Tibial nerve (tissue), 4 donors: ENCODE measurements around the gene FPR3. TPM values are rescaled to one million over a fixed set of nuclear protein-coding genes. Genes with fewer than 3 reads are reported as not detected.

Experiments
- DNase-seq, 2 donors: peaks; one replicate each; pipeline ENCODE4 v3.0.0-alpha.2; 2019; ENCODE audit warnings: low spot score in 2 of 2
- H3K27ac ChIP-seq, 4 donors: fragments of 200-600 bp; sonication (generic) in 3 of 4; one replicate each; pipeline ENCODE4 v1.5.1; 2017 to 2019; ENCODE audit warnings: mild to moderate bottlenecking in 1 of 4
- H3K27me3 ChIP-seq, 2 donors: fragments of 200-600 bp; sonication (generic) in 1 of 2; one replicate each; pipeline versions ENCODE4 v1.5.1 to v1.6.0; 2017 to 2019
- H3K36me3 ChIP-seq, 3 donors: fragments of 200-600 bp; sonication (generic); one replicate each; pipeline ENCODE4 v1.5.1; 2018 to 2019
- H3K4me1 ChIP-seq, 4 donors: fragments of 200-600 bp; sonication (generic) in 3 of 4; one replicate each; pipeline ENCODE4 v1.5.1; 2017 to 2019
- H3K4me3 ChIP-seq, 4 donors: fragments of 200-600 bp; sonication (generic) in 3 of 4; one replicate each; pipeline ENCODE4 v1.5.1; 2017 to 2019; ENCODE audit warnings: mild to moderate bottlenecking in 1 of 4, moderate library complexity in 1 of 4
- H3K9me3 ChIP-seq, 4 donors: fragments of 200-600 bp; sonication (generic) in 3 of 4; one replicate each; pipeline ENCODE4 v1.5.1; 2017 to 2019
- EP300 ChIP-seq, 2 donors: sonication (generic); formaldehyde crosslinking; IDR thresholded peaks; one replicate each; pipeline ENCODE4 v1.6.1; 2017; ENCODE audit warnings: antibody characterized with exemption in 2 of 2, mild to moderate bottlenecking in 1 of 2
- POLR2A ChIP-seq, 2 donors: fragments of 450-650 bp; IDR thresholded peaks; one replicate each; pipeline ENCODE4 v1.6.1; 2017; ENCODE audit warnings: antibody characterized with exemption in 2 of 2, mild to moderate bottlenecking in 2 of 2, moderate library complexity in 2 of 2
- WGBS, 2 donors: methylation state at CpG; one replicate each; pipeline ENCODE4 v1.1.5; 2018; 5-methylcytosine and 5-hydroxymethylcytosine counted together
- total RNA-seq, 4 donors: library from RNA; depleted of rRNA; stranded (reverse); fragments of >200 nt; gene quantifications; one replicate each; pipeline ENCODE4 v1.1.0, GENCODE V29; 2016
- TF ChIP-seq, protein P1 (sequence below), 5 experiments: fragments of 200-600 bp in 3 of 5; fragments of 450-650 bp in 2 of 5; sonication (generic) in 3 of 5; IDR thresholded peaks; one replicate each; pipeline ENCODE4 v1.5.1; 2016 to 2019; ENCODE audit warnings: antibody characterized with exemption in 5 of 5, mild to moderate bottlenecking in 3 of 5, moderate library complexity in 2 of 5

FPR3 gene
- total RNA-seq, 4 donors from 2014 or later, result 2.3 to 11.7 (median 5.1) TPM

DNA sequence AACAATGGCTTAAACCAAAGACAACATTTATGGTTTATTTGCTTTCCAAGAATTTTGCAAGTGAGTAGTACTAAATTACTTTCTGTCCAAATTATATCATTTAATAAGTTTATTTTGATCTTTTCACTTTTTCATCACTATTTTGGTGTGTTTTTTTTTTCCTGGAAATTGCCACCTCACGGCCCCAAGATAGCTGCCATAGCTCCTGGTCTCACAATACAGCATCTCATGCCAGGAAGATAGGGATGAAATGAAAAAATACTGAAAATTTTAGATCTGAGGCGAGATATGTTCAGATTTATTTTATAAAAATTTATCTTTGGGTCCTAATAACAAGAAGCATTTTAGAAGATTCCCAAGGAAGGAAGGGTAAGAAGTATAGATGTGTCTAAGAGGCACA lies 6.9 kb upstream of the FPR3 start:
- TF ChIP-seq POLR2A (IDR thresholded peaks at IDR 0.05), result no peak
- TF ChIP-seq, protein P1, sequence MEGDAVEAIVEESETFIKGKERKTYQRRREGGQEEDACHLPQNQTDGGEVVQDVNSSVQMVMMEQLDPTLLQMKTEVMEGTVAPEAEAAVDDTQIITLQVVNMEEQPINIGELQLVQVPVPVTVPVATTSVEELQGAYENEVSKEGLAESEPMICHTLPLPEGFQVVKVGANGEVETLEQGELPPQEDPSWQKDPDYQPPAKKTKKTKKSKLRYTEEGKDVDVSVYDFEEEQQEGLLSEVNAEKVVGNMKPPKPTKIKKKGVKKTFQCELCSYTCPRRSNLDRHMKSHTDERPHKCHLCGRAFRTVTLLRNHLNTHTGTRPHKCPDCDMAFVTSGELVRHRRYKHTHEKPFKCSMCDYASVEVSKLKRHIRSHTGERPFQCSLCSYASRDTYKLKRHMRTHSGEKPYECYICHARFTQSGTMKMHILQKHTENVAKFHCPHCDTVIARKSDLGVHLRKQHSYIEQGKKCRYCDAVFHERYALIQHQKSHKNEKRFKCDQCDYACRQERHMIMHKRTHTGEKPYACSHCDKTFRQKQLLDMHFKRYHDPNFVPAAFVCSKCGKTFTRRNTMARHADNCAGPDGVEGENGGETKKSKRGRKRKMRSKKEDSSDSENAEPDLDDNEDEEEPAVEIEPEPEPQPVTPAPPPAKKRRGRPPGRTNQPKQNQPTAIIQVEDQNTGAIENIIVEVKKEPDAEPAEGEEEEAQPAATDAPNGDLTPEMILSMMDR (IDR thresholded peaks at IDR 0.05), result no peak
- no peak for TF ChIP-seq EP300 (IDR thresholded peaks at IDR 0.05)
- Histone ChIP-seq H3K4me3 (no peak overlapping the region), H3K4me1 (no peaks in the 10 kb centered on the region), H3K9me3 (no peaks in the 10 kb centered on the region), H3K27me3 (no peaks in the 10 kb centered on the region), H3K36me3 (no peaks in the 10 kb centered on the region), H3K27ac (no peak overlapping the region)
- DNase-seq, result no peak
- 61 to 70% methylated on average over 2 of the region's 2 CpGs for WGBS, 2 donors

DNA sequence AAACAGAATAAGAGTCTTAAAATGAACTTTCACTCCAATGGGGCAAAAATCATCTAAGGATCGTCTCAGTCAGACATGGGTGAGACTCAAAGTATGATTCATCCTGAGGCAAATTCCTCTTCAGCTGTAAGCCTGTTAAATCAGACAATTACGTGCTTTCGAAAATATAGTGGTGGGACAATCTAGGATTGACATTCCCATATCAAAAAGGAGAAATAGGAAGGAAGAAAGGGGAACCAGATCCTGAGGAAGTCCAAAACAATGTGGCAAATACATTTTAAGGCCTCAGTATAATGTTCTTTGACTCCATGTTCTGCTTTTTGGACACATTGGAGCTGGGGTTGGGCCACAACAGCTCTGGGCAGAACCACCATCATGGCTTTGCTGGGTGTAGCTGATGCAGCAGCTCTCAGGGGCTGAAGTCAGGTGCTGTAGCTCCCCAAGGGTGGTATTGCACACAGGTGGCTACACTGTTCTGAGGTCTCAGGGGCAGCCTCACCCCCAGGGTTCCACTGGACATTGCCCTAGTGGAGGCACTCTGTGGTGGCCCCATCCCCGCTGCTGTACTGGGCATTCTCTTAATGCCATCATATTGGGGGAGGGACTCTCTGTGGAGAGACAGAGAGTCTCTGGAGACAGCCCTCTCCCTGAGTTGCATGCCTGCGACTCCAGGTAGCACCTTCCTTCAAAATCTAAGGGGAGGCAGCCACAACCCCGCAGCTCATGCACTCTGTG lies 5.7 kb upstream of the FPR3 start:
- no peak overlapping the region for H3K4me3 ChIP-seq
- no peak for DNase-seq
- 72 to 78% methylated on average over 6 of the region's 6 CpGs for WGBS, 2 donors
- H3K36me3 ChIP-seq, result no peaks in the 10 kb centered on the region
- H3K9me3 ChIP-seq, result no peaks in the 10 kb centered on the region
- no peaks in the 10 kb centered on the region for H3K4me1 ChIP-seq
- no peaks in the 10 kb centered on the region for H3K27me3 ChIP-seq
- H3K27ac ChIP-seq, result no peak overlapping the region
- TF ChIP-seq EP300 (IDR thresholded peaks at IDR 0.05), result peak in 1 of 2 donors; percentile 35
- TF ChIP-seq POLR2A (IDR thresholded peaks at IDR 0.05), result no peak
- TF ChIP-seq, protein P1 (IDR thresholded peaks at IDR 0.05), result no peak

DNA sequence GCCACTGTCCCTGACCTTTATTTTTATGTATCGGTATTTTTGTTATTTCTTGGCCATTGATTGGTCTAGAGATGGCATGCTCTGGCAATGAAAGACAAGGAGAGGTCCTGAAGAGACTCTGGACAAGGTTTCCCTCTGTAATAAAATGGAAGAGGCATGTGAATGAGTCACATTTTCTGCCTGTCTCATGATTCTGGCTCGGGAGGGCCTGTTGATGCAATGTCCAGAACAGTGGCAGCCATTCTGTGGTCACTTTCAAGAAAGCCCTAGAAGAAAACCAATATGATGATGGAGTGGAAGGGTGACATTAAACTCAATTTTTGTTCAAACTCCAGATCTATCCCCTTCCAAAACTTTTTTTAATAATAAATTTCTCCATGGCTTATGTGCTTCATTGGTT lies 2.0 kb upstream of the FPR3 start:
- Histone ChIP-seq H3K27me3 (no peaks in the 10 kb centered on the region), H3K4me3 (no peak overlapping the region), H3K36me3 (no peaks in the 10 kb centered on the region), H3K4me1 (no peaks in the 10 kb centered on the region), H3K9me3 (no peaks in the 10 kb centered on the region), H3K27ac (no peak overlapping the region)
- 59 to 64% methylated on average over 2 of the region's 2 CpGs for WGBS, 2 donors
- no peak for TF ChIP-seq POLR2A (IDR thresholded peaks at IDR 0.05)
- TF ChIP-seq, protein P1 (IDR thresholded peaks at IDR 0.05), result no peak
- no peak for TF ChIP-seq EP300 (IDR thresholded peaks at IDR 0.05)
- DNase-seq, result no peak

DNA sequence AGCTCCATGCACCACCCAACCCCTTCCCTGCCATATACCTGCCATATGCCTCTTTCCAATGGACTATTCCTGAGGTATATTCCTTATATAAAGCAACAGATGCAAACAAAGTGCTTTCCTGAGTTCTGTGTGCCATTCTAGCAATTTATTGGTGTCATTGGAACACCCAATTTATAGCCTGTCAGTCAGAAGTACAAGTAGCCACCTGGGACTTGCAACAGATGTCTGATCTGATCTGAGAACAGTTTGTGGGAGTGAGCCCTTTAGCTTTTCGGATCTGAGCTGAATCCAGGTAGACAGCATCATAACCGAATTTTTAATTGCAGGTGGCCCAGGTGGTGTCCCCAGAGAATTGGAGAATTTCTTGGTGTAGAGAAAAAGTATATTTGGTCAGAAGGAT lies 963 bp upstream of the FPR3 start:
- no peaks in the 10 kb centered on the region for H3K27me3 ChIP-seq
- no peaks in the 10 kb centered on the region for H3K9me3 ChIP-seq
- peaks cover 0 to 3% (median 0%) of the 10 kb centered on the region in 4 donors for H3K4me1 ChIP-seq
- WGBS, 2 donors, result 73 to 74% methylated on average over 2 of the region's 2 CpGs
- TF ChIP-seq POLR2A (IDR thresholded peaks at IDR 0.05), result no peak
- TF ChIP-seq, protein P1 (IDR thresholded peaks at IDR 0.05), result no peak
- no peak for TF ChIP-seq EP300 (IDR thresholded peaks at IDR 0.05)
- H3K36me3 ChIP-seq, result no peaks in the 10 kb centered on the region
- no peak overlapping the region for H3K4me3 ChIP-seq
- DNase-seq, result no peak
- no peak overlapping the region for H3K27ac ChIP-seq

DNA sequence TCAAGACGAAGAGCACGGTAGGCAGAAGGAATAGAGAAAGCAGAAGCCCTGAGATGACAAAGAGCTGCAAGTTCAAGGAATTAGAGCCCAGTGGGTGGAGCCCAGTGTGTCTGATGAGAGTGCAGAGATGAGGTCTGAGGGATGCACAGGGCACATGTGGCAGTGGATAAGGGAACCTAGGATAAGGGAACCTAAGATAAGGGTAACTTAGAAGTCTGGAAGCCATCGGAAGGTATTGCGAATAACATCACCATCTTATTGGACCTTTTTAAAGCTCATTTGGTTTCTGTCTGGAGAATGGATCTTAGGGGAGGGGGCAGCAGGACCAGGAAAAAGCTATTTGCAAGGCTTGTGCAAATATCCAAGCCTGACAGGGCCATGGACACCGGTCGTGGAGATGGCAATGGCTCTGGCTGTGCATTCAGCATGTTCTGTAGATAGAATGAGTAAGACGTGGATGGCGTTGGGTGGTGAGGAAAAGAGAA lies 1.3 kb downstream of the FPR3 start:
- Histone ChIP-seq H3K4me3 (peak overlapping the region in 1 of 4 donors; percentile 38), H3K4me1 (peaks cover 0 to 18% (median 4%) of the 10 kb centered on the region in 4 donors), H3K9me3 (no peaks in the 10 kb centered on the region), H3K27me3 (no peaks in the 10 kb centered on the region), H3K27ac (peak overlapping the region in 2 of 4 donors; percentile 25 to 36), H3K36me3 (no peaks in the 10 kb centered on the region)
- TF ChIP-seq EP300 (IDR thresholded peaks at IDR 0.05) (peak in 1 of 2 donors; percentile 15), POLR2A (IDR thresholded peaks at IDR 0.05) (no peak)
- TF ChIP-seq, protein P1 (IDR thresholded peaks at IDR 0.05), result no peak
- DNase-seq, result no peak
- WGBS, 2 donors, result 68 to 83% methylated on average over 8 of the region's 8 CpGs
